ENCODE measurements around the gene CFAP126.

DNA sequence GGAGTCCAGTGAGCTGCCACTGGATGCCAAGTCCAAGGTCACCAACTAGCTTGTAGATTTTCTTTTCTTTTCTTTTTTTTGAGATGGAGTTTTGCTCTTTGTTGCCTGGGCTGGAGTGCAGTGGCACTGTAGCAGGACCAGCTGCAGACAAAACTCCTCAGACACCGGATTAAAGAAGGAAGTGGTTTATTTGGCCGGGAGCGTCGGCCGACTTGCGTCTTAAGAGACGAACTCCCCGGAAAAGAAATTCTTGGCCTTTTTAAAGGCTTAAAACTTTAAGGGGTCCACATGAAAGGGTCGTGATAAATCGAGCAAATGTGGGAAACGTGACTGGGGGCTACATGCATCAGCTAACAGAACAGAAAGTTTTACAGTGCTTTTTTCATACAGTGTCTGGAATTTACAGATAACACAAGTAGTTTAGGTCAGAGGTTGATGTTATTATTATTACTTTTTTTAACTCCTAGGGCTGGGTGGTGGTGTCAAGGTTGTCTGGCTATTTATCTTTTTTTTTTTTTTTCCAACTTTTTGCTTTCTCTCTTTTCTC, 36.4 kb upstream of the CFAP126 start:
- TF ChIP-seq POLR2A (IDR thresholded peaks at IDR 0.05) = no peak
- TF ChIP-seq EP300 (IDR thresholded peaks at IDR 0.05) = no peak
